ENCODE measurements around the gene VWA8. TPM values are rescaled to one million over a fixed set of nuclear protein-coding genes. Genes with fewer than 3 reads are reported as not detected.

VWA8 gene
- total and polyA plus RNA-seq, 4 donors = 7.1 to 50.3 (median 12.4) TPM

DNA sequence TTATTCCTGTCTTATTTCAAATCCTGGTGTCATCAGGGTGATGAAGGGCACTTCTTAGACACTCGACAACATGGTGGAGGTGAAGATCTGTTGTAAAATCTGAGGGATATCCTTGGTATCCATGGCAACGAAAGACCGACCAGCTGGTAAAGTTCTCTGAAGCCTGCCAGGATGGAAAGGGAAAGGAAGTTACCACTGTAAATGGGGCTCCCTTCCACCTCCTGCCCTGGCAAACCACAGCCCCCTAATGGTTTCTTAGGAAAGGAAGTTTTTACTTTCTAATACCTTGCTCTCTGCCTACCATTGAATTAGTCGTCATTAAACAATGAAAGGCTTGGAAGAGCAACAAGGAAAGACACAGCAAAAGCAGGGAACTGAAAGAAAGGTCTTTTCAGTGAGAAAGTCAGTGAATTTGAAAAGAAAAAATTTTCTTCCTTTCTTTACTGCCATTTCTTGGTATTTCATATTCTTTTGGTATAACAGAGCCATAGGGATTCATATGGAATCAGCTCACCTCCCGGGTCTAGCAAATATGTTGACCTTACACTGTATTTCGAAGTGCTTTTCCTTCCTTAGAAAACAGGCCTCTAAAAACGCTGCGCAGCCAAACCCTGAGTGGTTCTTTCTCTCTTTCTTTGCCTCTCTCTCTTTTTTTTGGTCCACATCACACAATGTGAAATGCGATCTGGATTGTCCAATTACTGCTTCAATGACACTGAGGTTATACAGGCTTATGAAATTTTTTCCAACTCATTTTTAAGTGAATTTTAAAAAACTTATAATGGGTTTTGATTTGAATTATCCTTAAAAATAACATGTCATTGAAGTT, 392.6 kb downstream of the VWA8 start:
- Histone ChIP-seq H3K36me3 (ENCODE audit: control insufficient read depth in 4 of 4, insufficient read depth in 3 of 4, low read depth in 1 of 4, low read length in 3 of 4) (peaks cover 2 to 23% (median 11%) of the 10 kb centered on the region in 4 donors), H3K4me3 (ENCODE audit: low read depth in 1 of 3, low read length in 3 of 3) (no peak overlapping the region), H3K27ac (ENCODE audit: low read depth in 1 of 2, low read length in 2 of 2) (no peak overlapping the region), H3K4me1 (ENCODE audit: control insufficient read depth in 4 of 4, insufficient read depth in 4 of 4, low read length in 3 of 4) (no peaks in the 10 kb centered on the region), H3K27me3 (ENCODE audit: control insufficient read depth in 4 of 4, insufficient read depth in 4 of 4, low read length in 3 of 4) (no peaks in the 10 kb centered on the region), H3K9ac (ENCODE audit: low read depth in 1 of 2, low read length in 2 of 2) (no peak overlapping the region), H3K9me3 (ENCODE audit: control insufficient read depth in 4 of 4, low read length in 3 of 4) (no peaks in the 10 kb centered on the region)
- TF ChIP-seq, protein P1, sequence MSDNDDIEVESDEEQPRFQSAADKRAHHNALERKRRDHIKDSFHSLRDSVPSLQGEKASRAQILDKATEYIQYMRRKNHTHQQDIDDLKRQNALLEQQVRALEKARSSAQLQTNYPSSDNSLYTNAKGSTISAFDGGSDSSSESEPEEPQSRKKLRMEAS (IDR thresholded peaks at IDR 0.05) = no peak
- TF ChIP-seq RXRA (IDR thresholded peaks at IDR 0.05) (no peak), NR2F2 (IDR thresholded peaks at IDR 0.05) (no peak), HNF4A (conservative IDR thresholded peaks at IDR 0.05) (no peak), FOXA2 (IDR thresholded peaks at IDR 0.05) (no peak), GABPA (IDR thresholded peaks at IDR 0.05 in 1 of 2, conservative IDR thresholded peaks at IDR 0.05 in 1 of 2) (no peak), FOXA1 (IDR thresholded peaks at IDR 0.05) (no peak), HNF4G (IDR thresholded peaks at IDR 0.05) (no peak), SP1 (IDR thresholded peaks at IDR 0.05) (no peak), TAF1 (conservative IDR thresholded peaks at IDR 0.05) (no peak)
- TF ChIP-seq, protein P2, sequence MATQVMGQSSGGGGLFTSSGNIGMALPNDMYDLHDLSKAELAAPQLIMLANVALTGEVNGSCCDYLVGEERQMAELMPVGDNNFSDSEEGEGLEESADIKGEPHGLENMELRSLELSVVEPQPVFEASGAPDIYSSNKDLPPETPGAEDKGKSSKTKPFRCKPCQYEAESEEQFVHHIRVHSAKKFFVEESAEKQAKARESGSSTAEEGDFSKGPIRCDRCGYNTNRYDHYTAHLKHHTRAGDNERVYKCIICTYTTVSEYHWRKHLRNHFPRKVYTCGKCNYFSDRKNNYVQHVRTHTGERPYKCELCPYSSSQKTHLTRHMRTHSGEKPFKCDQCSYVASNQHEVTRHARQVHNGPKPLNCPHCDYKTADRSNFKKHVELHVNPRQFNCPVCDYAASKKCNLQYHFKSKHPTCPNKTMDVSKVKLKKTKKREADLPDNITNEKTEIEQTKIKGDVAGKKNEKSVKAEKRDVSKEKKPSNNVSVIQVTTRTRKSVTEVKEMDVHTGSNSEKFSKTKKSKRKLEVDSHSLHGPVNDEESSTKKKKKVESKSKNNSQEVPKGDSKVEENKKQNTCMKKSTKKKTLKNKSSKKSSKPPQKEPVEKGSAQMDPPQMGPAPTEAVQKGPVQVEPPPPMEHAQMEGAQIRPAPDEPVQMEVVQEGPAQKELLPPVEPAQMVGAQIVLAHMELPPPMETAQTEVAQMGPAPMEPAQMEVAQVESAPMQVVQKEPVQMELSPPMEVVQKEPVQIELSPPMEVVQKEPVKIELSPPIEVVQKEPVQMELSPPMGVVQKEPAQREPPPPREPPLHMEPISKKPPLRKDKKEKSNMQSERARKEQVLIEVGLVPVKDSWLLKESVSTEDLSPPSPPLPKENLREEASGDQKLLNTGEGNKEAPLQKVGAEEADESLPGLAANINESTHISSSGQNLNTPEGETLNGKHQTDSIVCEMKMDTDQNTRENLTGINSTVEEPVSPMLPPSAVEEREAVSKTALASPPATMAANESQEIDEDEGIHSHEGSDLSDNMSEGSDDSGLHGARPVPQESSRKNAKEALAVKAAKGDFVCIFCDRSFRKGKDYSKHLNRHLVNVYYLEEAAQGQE (IDR thresholded peaks at IDR 0.05) = no peak
- TF ChIP-seq, protein P3, sequence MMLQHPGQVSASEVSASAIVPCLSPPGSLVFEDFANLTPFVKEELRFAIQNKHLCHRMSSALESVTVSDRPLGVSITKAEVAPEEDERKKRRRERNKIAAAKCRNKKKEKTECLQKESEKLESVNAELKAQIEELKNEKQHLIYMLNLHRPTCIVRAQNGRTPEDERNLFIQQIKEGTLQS (IDR thresholded peaks at IDR 0.05) = no peak
- TF ChIP-seq, protein P4, sequence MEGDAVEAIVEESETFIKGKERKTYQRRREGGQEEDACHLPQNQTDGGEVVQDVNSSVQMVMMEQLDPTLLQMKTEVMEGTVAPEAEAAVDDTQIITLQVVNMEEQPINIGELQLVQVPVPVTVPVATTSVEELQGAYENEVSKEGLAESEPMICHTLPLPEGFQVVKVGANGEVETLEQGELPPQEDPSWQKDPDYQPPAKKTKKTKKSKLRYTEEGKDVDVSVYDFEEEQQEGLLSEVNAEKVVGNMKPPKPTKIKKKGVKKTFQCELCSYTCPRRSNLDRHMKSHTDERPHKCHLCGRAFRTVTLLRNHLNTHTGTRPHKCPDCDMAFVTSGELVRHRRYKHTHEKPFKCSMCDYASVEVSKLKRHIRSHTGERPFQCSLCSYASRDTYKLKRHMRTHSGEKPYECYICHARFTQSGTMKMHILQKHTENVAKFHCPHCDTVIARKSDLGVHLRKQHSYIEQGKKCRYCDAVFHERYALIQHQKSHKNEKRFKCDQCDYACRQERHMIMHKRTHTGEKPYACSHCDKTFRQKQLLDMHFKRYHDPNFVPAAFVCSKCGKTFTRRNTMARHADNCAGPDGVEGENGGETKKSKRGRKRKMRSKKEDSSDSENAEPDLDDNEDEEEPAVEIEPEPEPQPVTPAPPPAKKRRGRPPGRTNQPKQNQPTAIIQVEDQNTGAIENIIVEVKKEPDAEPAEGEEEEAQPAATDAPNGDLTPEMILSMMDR (IDR thresholded peaks at IDR 0.05; ENCODE audit: low read depth, low read length, missing input control) = no peak
- TF ChIP-seq, protein P5, sequence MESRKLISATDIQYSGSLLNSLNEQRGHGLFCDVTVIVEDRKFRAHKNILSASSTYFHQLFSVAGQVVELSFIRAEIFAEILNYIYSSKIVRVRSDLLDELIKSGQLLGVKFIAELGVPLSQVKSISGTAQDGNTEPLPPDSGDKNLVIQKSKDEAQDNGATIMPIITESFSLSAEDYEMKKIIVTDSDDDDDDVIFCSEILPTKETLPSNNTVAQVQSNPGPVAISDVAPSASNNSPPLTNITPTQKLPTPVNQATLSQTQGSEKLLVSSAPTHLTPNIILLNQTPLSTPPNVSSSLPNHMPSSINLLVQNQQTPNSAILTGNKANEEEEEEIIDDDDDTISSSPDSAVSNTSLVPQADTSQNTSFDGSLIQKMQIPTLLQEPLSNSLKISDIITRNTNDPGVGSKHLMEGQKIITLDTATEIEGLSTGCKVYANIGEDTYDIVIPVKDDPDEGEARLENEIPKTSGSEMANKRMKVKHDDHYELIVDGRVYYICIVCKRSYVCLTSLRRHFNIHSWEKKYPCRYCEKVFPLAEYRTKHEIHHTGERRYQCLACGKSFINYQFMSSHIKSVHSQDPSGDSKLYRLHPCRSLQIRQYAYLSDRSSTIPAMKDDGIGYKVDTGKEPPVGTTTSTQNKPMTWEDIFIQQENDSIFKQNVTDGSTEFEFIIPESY (IDR thresholded peaks at IDR 0.05) = no peak
- no peak for DNase-seq (ENCODE audit: low spot score)
- WGBS = 96% methylated on average over 9 of the region's 9 CpGs
